GM12878 (cell line): ENCODE results near the gene PCDH15. TPM values are rescaled to one million over a fixed set of nuclear protein-coding genes. Genes with fewer than 3 reads are reported as not detected.

Source experiments
- ATAC-seq: fragments of 200-7000 bp; cut with Tn5 transposase; 3 replicates; pipeline ENCODE4 v1.9.1; 2020; ENCODE audit warnings: mild to moderate bottlenecking, moderate library complexity
- BruUV-seq: library from RNA; stranded (reverse); fragments of 400-500 nt; replicated peaks from 2 replicates; lab custom pipeline; 2021; lab: Mats Ljungman, UMichigan
- CTCF ChIA-PET: fragments of 300-600 bp; sonication (Branson Sonifier 250); formaldehyde crosslinking; extraction: SDS; loops from one replicate; lab custom pipeline; 2021; ENCODE audit warnings: inconsistent platforms; lab: Yijun Ruan, JAX
- POLR2A ChIA-PET: fragments of 350-600 bp; formaldehyde crosslinking; extraction: SDS; loops from one replicate; lab custom pipeline; 2021; ENCODE audit warnings: inconsistent platforms; lab: Charles Lee
- RAD21 ChIA-PET: fragments of 300-600 bp; sonication (Branson Sonifier 250); formaldehyde crosslinking; loops from one replicate; lab custom pipeline; 2023; ENCODE audit warnings: antibody characterized with exemption; ENCODE audit not compliant: unreplicated experiment; lab: Charles Lee
- SMC1A ChIA-PET: fragments of 300-600 bp; sonication (Branson Sonifier 250); formaldehyde crosslinking; loops from one replicate; lab custom pipeline; 2023; ENCODE audit not compliant: unreplicated experiment, uncharacterized antibody; lab: Charles Lee
- DNase-seq: peaks from one replicate; pipeline ENCODE4 v3.0.0-alpha.2; 2011; ENCODE audit warnings: low read depth, low spot score
- FAIRE-seq: peaks from 3 replicates; lab custom pipeline; 2011; peaks lifted over from hg19 to GRCh38; lab: Jason Lieb, UNC
- H2AFZ ChIP-seq: 2 replicates; pipeline ENCODE4 v1.6.0; 2011; ENCODE audit warnings: low read depth, low read length, control low read depth; ENCODE audit not compliant: control insufficient read depth
- H3K27ac ChIP-seq: 2 replicates; pipeline ENCODE4 v1.5.1; 2011; ENCODE audit warnings: control low read depth; ENCODE audit not compliant: control insufficient read depth, insufficient read depth
- H3K27me3 ChIP-seq, 2 experiments: replicated peaks in 1 of 2; 2 replicates each; pipeline versions ENCODE4 v1.6.0 to v1.6.1; 2011; ENCODE audit warnings: low read length in 1 of 2; ENCODE audit not compliant: control insufficient read depth in 2 of 2, insufficient read depth in 2 of 2
- H3K36me3 ChIP-seq, 2 experiments: 2 replicates each; pipeline ENCODE4 v1.5.1; 2011; ENCODE audit warnings: low read length in 1 of 2; ENCODE audit not compliant: control insufficient read depth in 2 of 2, insufficient read depth in 2 of 2
- H3K4me1 ChIP-seq: 2 replicates; pipeline ENCODE4 v1.6.1; 2011; ENCODE audit warnings: mild to moderate bottlenecking, low read length, moderate library complexity, mixed read lengths; ENCODE audit not compliant: control insufficient read depth, insufficient read depth
- H3K4me2 ChIP-seq: 2 replicates; pipeline ENCODE4 v1.6.0; 2011; ENCODE audit warnings: control low read depth; ENCODE audit not compliant: control insufficient read depth, insufficient read depth
- H3K4me3 ChIP-seq: fragments of 200-600 bp; sonication (generic); 2 replicates; pipeline ENCODE4 v1.5.1; 2016
- H3K79me2 ChIP-seq: 2 replicates; pipeline ENCODE4 v1.6.0; 2011; ENCODE audit warnings: low read length; ENCODE audit not compliant: control insufficient read depth, insufficient read depth
- H3K9ac ChIP-seq: 2 replicates; pipeline ENCODE4 v1.8.0; 2011; ENCODE audit warnings: low read length, control low read depth, mixed read lengths; ENCODE audit not compliant: control insufficient read depth, insufficient read depth
- H3K9me3 ChIP-seq: replicated peaks from 3 replicates; pipeline ENCODE4 v1.5.1; 2011; ENCODE audit warnings: mild to moderate bottlenecking, low read length; ENCODE audit not compliant: control insufficient read depth, insufficient read depth
- H4K20me1 ChIP-seq: 2 replicates; pipeline ENCODE4 v1.6.0; 2011; ENCODE audit not compliant: control insufficient read depth, insufficient read depth
- CEBPZ ChIP-seq: fragments of 150-350 bp; IDR thresholded peaks from 2 replicates; pipeline ENCODE4 v1.6.1; 2016; ENCODE audit warnings: low read depth, low read length
- E2F4 ChIP-seq: IDR thresholded peaks from 2 replicates; pipeline ENCODE4 v1.6.1; 2012; ENCODE audit warnings: low read depth, low read length, improper control_type of control experiment
- EGR1 ChIP-seq, 2 experiments: IDR thresholded peaks; 1 replicate in 1 of 2; 2 replicates in 1 of 2; pipeline ENCODE4 v1.6.1; 2011 to 2012; ENCODE audit warnings: low read depth in 2 of 2, low read length in 2 of 2, borderline replicate concordance in 1 of 2, mild to moderate bottlenecking in 1 of 2, moderate library complexity in 1 of 2
- ESRRA ChIP-seq: IDR thresholded peaks from 2 replicates; pipeline ENCODE4 v1.6.1; 2012; ENCODE audit warnings: mild to moderate bottlenecking, low read length, improper control_type of control experiment
- IKZF2 ChIP-seq, 2 experiments: fragments of 450-650 bp; IDR thresholded peaks; 2 replicates each; pipeline ENCODE4 v1.6.1; 2017; ENCODE audit warnings: mild to moderate bottlenecking in 2 of 2, moderate library complexity in 2 of 2
- KLF5 ChIP-seq: fragments of 450-650 bp; IDR thresholded peaks from 2 replicates; pipeline ENCODE4 v1.6.1; 2014; ENCODE audit warnings: mild to moderate bottlenecking; ENCODE audit not compliant: partially characterized antibody
- MXI1 ChIP-seq: fragments of 150-350 bp; IDR thresholded peaks from 2 replicates; pipeline ENCODE4 v1.6.1; 2011; ENCODE audit warnings: low read depth, mild to moderate bottlenecking, inconsistent platforms, low read length, improper control_type of control experiment
- NR2C1 ChIP-seq: fragments of 450-650 bp; IDR thresholded peaks from 2 replicates; pipeline ENCODE4 v1.6.1; 2017; ENCODE audit warnings: antibody characterized with exemption, mild to moderate bottlenecking, moderate library complexity
- PML ChIP-seq: IDR thresholded peaks from 2 replicates; pipeline ENCODE4 v1.6.1; 2012; ENCODE audit warnings: low read length, inconsistent platforms
- POLR2AphosphoS5 ChIP-seq: IDR thresholded peaks from 2 replicates; pipeline ENCODE4 v1.6.1; 2011; ENCODE audit warnings: mild to moderate bottlenecking, low read length, inconsistent platforms
- RAD51 ChIP-seq: fragments of 450-650 bp; IDR thresholded peaks from 2 replicates; pipeline ENCODE4 v1.6.1; 2016; ENCODE audit warnings: moderate library complexity, mild to moderate bottlenecking, inconsistent platforms
- RB1 ChIP-seq: fragments of 450-650 bp; formaldehyde crosslinking; IDR thresholded peaks from 2 replicates; pipeline ENCODE4 v1.6.1; 2017; ENCODE audit warnings: mild to moderate bottlenecking, borderline replicate concordance
- RFX5 ChIP-seq: IDR thresholded peaks from 2 replicates; pipeline ENCODE4 v1.6.1; 2011; ENCODE audit warnings: low read depth, low read length, improper control_type of control experiment
- SIX5 ChIP-seq: IDR thresholded peaks from 2 replicates; pipeline ENCODE4 v1.6.1; 2011; ENCODE audit warnings: mild to moderate bottlenecking, low read depth, low read length, moderate library complexity; ENCODE audit not compliant: severe bottlenecking
- SREBF2 ChIP-seq: IDR thresholded peaks from 2 replicates; pipeline ENCODE4 v1.6.1; 2012; ENCODE audit warnings: mild to moderate bottlenecking, low read length
- WGBS: methylation state at CpG from one replicate; pipeline ENCODE4 v1.1.6; 2016; ENCODE audit warnings: low lambda C conversion rate; ENCODE audit not compliant: insufficient replicate concordance, insufficient coverage; ENCODE audit errors: missing lambda C conversion rate; 5-methylcytosine and 5-hydroxymethylcytosine counted together
- in situ Hi-C: fragments of 300-500 bp; cut with MboI; formaldehyde crosslinking; loops from 9 replicates; pipeline ENCODE4 v1.14.3; 2018; ENCODE audit warnings: mixed read lengths
- intact Hi-C: fragments of 100-400 bp; cut with micrococcal nuclease; formaldehyde crosslinking; loops from one replicate; pipeline ENCODE4 v1.14.2; 2022; ENCODE audit not compliant: unreplicated experiment
- polyA plus RNA-seq, 11 experiments: library from polyadenylated mRNA; depleted of rRNA in 4 of 11; unstranded in 6 of 11; stranded (reverse) in 5 of 11; fragments of >200 nt; fragmentation: Nextera tagmentation in 4 of 11; fragmentation: Illumina TruSeq in 1 of 11; extraction: Ambion mirVana in 4 of 11; extraction: Trizol in 1 of 11; gene quantifications; 1 replicate in 1 of 11; 2 replicates in 10 of 11; pipeline versions ENCODE4 v1.2.1 to v1.2.3, GENCODE V29; 2011 to 2016; ENCODE audit warnings: inconsistent platforms in 2 of 11, missing spikeins in 2 of 11, low read depth in 1 of 11
- total RNA-seq, 4 experiments: library from RNA; depleted of rRNA in 3 of 4; stranded (reverse); fragments of >200 nt in 3 of 4; fragmentation: Illumina TruSeq in 1 of 4; extraction: Trizol in 1 of 4; gene quantifications; 2 replicates each; pipeline versions ENCODE4 v1.2.1 to v1.2.3, GENCODE V29; 2013 to 2021

The PCDH15 gene
- total and polyA plus RNA-seq, 10 of the 15 experiments (the other 5 are each of a cell fraction or from before 2014, with no cell fraction given) = 0.03 to 0.52 (median 0.07) TPM; not detected in 6

GRCh38 chr10:54691331-54691730 is 109.7 kb downstream of the PCDH15 start (continued):
- TF ChIP-seq EGR1 (IDR thresholded peaks at IDR 0.05; ENCODE audit: borderline replicate concordance in 1 of 2, low read depth in 2 of 2, low read length in 2 of 2) (no peak), PML (no peak)

GRCh38 chr10:54682554-54682953 is 118.5 kb downstream of the PCDH15 start:
- POLR2A ChIA-PET = no interaction called here
- Histone ChIP-seq H3K4me2 (no peak overlapping the region), H3K36me3 (no peaks in the 10 kb centered on the region), H3K27me3 (no peaks in the 10 kb centered on the region), H3K4me3 (no peak overlapping the region), H2AFZ (no peak overlapping the region), H3K27ac (no peak overlapping the region), H3K4me1 (no peaks in the 10 kb centered on the region), H3K79me2 (no peaks in the 10 kb centered on the region), H3K9me3 (no peaks in the 10 kb centered on the region), H4K20me1 (no peaks in the 10 kb centered on the region), H3K9ac (no peak overlapping the region)
- BruUV-seq = no TSS peak
- CTCF ChIA-PET = no interaction called here
- TF ChIP-seq SREBF2 (no peak), RB1 (no peak), E2F4 (no peak), ESRRA (no peak), CEBPZ (no peak), RFX5 (no peak), MXI1 (no peak), RAD51 (no peak), SIX5 (no peak), NR2C1 (no peak), KLF5 (no peak), POLR2AphosphoS5 (no peak), IKZF2 (IDR thresholded peaks at IDR 0.05) (no peak)
- intact Hi-C loops = no loop called here
- in situ Hi-C loops = no loop called here
- no peak for DNase-seq
- 14% methylated on average over 1 of the region's 1 CpG for WGBS
- ATAC-seq = no peak
- FAIRE-seq = no peak
- RAD21 ChIA-PET = no interaction called here
- SMC1A ChIA-PET = no interaction called here
